HG02885 (cell line): ENCODE measurements around the gene DPPA4.
"Not testable (repeated sequence)": the region's sequence is repeated elsewhere in the genome, so short reads cannot be mapped to it uniquely, and the experiment has no call there.

Experiments
- ATAC-seq: cut with Tn5 transposase; IDR thresholded peaks from one replicate; pipeline ENCODE4 v1.9.1; 2021; ENCODE audit warnings: mild to moderate bottlenecking; ENCODE audit not compliant: unreplicated experiment, poor library complexity

Gene DPPA4, protein sequence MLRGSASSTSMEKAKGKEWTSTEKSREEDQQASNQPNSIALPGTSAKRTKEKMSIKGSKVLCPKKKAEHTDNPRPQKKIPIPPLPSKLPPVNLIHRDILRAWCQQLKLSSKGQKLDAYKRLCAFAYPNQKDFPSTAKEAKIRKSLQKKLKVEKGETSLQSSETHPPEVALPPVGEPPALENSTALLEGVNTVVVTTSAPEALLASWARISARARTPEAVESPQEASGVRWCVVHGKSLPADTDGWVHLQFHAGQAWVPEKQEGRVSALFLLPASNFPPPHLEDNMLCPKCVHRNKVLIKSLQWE

GRCh38 chr3:109337393-109337792 lies at the start of gene DPPA4:
Gene DPPA4 (minus strand): TSS chr3:109337546. CDS start chr3:109337517, 29 bp downstream.
- no peak for ATAC-seq

DNA sequence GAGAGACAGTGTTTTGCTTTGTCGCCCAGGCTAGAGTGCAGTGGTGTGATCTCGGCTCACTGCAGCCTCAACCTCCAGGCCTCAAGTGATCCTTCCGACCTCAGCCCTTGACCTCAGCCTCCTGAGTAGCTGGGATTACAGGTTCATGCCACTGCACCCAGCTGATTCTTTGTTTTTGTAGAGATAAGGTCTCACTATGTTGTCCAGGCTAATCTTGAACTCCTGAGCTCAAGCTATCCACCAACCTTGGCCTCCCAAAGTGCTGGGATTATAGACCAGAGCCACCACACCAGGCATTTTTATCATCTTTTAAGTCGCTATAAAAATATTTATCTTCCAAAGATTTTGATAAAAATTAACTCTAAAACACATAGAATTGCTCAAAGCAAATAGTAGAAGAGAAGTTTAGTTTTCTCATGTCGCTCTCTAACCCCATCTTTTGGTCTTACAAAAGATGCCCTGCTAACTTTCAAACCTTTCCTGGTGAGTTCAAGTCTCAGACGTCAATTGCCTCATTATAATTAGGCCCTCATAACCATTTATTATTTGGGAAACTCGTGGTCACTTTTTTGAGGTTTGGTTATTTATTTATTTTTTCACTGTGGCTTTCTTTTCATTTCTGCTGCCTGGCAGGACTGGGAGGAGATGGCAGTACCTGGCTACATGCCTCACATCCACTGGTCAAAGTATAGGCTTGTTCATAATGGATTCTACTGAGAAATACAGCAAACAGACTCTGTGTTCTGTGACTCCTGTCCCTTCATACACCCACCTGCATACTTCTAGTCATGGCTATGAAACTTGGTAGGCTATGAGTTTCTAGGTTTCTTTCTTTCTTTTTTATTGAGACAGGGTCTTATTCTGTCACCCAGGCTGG lies 48.3 kb upstream of the DPPA4 start:
- ATAC-seq = no peak

DNA sequence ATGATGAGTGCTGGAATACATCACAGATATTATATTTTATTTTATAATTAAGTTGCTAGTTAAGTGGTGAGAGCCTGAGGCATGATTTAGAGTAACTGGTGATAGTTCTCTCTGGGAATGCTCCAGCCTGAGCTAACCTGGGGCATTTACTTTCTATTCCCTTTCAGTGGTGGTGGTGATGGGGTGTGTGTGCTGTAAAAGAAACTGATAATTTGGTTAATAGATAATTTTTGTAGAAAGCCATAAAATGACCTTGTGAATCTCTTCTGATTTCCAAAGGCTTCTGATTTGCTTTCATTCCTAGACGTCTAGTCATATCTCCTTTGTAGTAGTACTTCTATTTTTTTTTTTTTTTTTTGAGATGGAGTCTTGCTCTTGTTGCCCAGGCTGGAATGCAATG lies 46.8 kb upstream of the DPPA4 start:
- no peak for ATAC-seq

DNA sequence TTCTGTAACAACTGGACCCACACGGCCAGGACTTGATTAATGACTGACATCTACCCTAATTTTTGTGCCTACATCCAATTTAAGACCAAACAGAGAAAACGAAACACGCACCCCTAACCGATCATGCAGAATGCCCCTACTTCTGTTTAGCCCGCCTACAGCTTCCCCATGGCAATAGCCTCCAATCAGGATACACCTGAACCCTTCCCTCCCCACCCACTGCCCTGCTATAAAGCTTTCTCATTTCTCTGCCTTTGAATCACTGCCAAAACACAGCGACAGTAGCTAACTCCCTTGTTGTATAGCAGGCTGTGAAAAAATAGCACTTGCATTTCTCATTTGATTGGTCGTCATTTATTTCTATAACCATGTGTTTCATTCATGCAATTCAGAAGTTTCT lies 45.2 kb upstream of the DPPA4 start:
- no peak for ATAC-seq

GRCh38 chr3:109375975-109376374 lies 38.6 kb upstream of the DPPA4 start:
- no peak for ATAC-seq

GRCh38 chr3:109374434-109374833 lies 37.1 kb upstream of the DPPA4 start:
- not testable (repeated sequence) for ATAC-seq

DNA sequence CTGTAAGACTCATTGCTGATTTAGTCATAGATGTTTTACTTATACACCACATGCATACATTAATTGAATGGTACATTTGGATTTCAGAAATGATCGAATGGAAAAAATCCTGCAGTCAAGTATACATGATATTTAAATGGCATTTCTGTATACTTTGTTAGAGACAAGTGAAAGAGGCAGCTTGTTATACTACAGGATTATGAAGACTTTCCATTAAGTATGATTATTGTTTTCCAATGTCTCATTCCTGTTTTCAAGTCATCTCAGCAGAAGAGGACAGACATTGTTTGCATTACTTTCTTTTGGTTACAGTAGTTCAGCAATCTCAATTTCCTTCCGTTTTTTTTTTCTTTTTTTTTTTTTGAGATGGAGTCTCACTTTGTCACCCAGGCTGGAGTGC lies 36.6 kb upstream of the DPPA4 start:
- ATAC-seq = no peak

- ATAC-seq = no peak
These were observed 35.3 kb upstream of the DPPA4 start for GRCh38 chr3:109372639-109373038.

DNA sequence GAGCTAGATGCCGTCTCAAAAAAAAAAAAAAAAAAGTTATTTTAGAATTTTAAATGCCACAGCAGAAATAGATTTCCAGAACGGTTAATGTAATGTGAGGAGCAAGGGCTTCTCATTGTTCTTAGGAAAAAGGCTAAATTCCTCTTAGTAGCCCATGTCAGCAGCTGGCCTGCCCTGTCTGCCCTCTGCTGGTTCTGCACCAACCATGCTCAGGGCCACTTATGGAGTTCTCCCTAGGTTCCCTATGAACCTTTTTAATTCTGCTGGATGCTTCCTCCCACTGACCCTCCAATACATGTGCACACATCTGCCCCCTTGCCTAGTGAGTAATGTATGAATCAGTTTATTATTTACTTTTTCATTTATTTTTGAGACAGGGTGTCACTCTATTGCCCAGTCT lies 32.2 kb upstream of the DPPA4 start:
- ATAC-seq = no peak

DNA sequence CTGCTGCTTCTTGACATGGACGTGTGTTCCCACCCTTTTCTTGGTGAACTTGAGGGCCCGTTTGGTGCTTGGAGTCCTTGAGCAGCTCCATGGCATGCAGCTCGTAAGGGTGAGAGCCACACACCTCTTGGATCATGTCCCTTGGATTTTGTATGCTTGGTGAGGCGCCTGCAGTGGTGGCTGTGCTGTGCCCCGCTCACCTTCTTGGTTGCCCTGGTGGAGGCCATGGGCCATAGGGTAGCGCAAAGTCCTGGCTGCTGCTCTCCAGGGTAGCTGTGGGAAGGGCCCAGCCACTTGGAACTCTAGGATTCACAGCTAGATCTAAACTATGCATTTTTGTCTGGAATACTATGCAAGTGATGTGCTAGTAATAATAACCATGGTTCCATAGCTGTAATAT lies 26.7 kb upstream of the DPPA4 start:
- no peak for ATAC-seq

GRCh38 chr3:109363634-109364033 lies 26.3 kb upstream of the DPPA4 start:
- ATAC-seq = no peak

DNA sequence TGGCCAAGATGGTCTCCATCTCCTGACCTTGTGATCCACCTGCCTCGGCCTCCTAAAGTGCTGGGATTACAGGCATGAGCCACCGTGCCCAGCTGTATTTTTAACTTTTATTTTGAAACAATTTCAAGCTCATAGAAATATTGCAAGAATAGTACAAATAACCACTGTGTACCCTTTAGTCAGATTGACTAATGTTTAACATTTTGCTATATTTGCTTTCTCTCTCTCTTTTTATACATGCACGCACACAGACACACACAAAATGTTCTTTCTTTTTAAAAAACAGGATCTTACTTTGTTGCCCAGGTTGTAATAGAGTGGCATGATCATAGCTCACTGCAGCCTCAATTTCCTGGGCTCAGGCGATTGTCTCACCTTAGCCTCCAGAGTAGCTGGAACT lies 25.5 kb upstream of the DPPA4 start:
- ATAC-seq = no peak

DNA sequence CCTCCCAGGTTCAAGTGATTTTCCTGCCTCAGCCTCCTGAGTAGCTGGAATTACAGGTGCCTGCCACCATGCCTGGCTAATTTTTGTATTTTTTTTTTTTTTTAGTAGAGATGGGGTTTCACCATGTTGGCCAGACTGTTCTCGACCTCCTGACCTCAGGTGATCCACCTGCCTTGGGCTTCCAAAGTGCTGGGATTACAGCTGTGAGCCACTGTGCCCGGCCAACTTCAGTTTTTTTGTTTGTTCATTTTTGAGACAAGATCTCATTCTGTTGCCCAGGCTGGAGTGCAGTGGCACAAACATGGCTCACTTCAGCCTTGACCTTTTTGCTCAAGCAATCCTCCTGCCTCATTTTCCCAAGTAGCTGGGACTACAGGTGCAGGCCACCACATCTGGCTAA lies 21.5 kb upstream of the DPPA4 start:
- not testable (repeated sequence) for ATAC-seq

- ATAC-seq = no peak
These were observed 19.3 kb upstream of the DPPA4 start for GRCh38 chr3:109356442-109357155.

GRCh38 chr3:109355625-109356441 lies 18.5 kb upstream of the DPPA4 start:
- no peak for ATAC-seq

DNA sequence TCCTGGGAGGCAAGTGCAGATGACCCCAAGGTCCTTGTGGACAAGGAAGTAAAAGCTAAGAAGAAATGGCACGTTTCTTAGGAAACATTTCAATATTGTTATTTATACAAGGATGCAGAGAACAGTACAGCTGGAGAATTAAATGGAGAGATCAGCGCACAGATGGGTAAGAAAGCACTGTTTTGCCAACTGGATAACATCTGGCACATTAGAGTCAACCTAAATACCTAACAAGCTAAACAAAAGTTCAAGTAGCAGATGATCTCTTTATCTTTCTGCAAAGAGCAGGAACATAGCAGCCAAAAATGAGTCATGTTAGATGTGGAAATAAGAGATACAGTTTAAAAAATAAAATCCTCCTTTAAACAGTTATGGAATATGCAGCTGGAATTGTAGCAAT lies 15.7 kb upstream of the DPPA4 start:
- ATAC-seq = no peak

- no peak for ATAC-seq
These were observed 13.9 kb upstream of the DPPA4 start for GRCh38 chr3:109351231-109351630.

- ATAC-seq = no peak
These were observed 9.5 kb upstream of the DPPA4 start for GRCh38 chr3:109346770-109347295.

DNA sequence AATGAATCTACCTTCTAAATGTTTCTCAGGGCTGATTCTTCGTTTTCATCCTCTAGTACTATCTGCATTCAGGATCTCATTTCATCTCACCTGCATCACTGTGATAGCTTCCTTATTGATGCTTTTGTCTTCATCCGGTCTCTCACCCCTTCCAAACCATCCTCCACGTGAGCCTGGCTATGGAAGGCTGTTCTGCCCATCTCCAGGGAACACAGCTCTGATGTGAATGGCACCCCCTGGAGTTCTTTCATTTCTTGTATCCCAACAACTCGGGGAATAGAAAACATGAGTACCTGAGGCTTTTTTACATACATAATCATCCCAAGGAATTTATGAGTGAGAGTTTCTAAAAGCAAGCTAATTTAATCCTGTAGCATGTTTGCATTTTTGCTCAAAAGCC lies 8.8 kb upstream of the DPPA4 start:
- ATAC-seq = no peak
